ENCODE results near the gene SERPINB6. TPM values are rescaled to one million over a fixed set of nuclear protein-coding genes. Genes with fewer than 3 reads are reported as not detected.

SERPINB6 gene
- total RNA-seq, 1 donor = 96.3 TPM

- TF ChIP-seq, protein P1, sequence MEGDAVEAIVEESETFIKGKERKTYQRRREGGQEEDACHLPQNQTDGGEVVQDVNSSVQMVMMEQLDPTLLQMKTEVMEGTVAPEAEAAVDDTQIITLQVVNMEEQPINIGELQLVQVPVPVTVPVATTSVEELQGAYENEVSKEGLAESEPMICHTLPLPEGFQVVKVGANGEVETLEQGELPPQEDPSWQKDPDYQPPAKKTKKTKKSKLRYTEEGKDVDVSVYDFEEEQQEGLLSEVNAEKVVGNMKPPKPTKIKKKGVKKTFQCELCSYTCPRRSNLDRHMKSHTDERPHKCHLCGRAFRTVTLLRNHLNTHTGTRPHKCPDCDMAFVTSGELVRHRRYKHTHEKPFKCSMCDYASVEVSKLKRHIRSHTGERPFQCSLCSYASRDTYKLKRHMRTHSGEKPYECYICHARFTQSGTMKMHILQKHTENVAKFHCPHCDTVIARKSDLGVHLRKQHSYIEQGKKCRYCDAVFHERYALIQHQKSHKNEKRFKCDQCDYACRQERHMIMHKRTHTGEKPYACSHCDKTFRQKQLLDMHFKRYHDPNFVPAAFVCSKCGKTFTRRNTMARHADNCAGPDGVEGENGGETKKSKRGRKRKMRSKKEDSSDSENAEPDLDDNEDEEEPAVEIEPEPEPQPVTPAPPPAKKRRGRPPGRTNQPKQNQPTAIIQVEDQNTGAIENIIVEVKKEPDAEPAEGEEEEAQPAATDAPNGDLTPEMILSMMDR (IDR thresholded peaks at IDR 0.05; ENCODE audit: insufficient read depth, low read depth, low read length) = no peak
- no peak for DNase-seq (ENCODE audit: low read depth)
These were observed 1.2 kb downstream of the SERPINB6 start for GRCh38 chr6:2970034-2970685.

DNA sequence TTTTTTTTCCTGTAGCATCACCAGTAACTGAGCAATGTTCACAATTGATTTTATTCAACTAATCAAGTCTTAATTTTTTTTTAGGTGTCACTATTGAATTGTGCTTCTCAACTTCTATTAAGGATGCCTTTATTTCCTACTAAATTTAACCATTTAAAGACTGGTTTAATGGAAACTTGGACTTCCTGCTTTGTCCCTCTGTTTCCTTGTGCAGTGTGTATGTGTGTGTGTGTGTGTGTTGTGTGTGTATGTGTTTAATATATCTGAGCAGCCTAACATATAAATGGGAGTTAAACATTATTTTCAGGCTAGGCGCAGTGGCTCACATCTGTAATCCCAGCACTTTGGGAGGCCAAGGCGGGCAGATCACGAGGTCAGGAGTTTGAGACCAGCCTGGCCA, 1.8 kb downstream of the SERPINB6 start:
- TF ChIP-seq, protein P1 (IDR thresholded peaks at IDR 0.05; ENCODE audit: insufficient read depth, low read depth, low read length) = no peak
- no peak overlapping the region for H3K4me3 ChIP-seq (ENCODE audit: low read depth, low read length)
- no peak for DNase-seq (ENCODE audit: low read depth)

More at GRCh38 chr6:2970034-2970685, 1.2 kb downstream of the SERPINB6 start:
- H3K4me3 ChIP-seq (ENCODE audit: low read depth, low read length) = peak overlapping the region; percentile 63

DNA sequence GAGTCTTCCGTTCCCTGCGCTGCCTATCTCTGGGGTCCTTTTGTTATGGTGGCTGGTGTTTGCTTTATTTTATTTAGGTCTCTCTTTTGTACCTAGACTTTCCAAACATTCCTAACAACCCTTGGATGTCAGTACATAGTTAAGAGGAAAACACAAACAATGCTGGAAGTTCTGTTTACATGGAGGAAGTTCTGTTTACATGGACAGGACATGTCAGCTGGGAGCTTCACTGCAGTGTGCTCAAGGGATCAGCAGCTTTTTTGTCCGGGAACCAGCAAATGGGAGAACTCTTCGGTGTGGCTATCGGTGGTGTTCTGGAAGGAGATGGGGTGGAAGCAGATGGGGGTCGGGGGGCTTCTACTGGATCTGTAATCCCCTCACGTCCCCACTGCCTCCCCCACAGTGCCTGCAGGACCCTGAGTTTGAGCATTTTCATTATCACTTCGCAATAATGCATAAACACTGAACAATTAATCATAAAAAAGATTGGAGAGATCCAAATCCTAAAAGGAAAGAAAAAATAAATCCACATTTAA, 2.7 kb downstream of the SERPINB6 start:
- peak overlapping the region; percentile 14 for H3K4me3 ChIP-seq (ENCODE audit: low read depth, low read length)
- no peak for DNase-seq (ENCODE audit: low read depth)
- TF ChIP-seq, protein P1 (IDR thresholded peaks at IDR 0.05; ENCODE audit: insufficient read depth, low read depth, low read length) = no peak

DNA sequence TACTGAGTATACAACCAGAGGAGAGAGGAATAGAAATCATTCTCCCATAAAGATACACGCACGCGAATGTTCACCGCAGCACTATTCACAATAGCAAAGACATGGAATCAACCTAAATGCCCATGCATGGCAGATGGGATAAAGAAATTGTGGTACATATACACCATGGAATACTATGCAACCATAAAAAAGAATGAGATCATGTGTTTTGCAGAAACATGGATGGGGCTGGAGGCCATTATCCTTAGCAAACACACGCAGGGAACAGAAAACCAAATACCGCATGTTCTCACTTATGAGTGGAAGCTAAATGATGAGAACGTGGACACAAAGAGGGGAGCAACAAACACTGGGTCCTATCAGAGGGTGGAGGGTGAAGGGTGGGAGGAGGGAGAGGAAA, 3.4 kb downstream of the SERPINB6 start:
- TF ChIP-seq, protein P1 (IDR thresholded peaks at IDR 0.05; ENCODE audit: insufficient read depth, low read depth, low read length) = no peak
- no peak overlapping the region for H3K4me3 ChIP-seq (ENCODE audit: low read depth, low read length)
- DNase-seq (ENCODE audit: low read depth) = no peak

DNA sequence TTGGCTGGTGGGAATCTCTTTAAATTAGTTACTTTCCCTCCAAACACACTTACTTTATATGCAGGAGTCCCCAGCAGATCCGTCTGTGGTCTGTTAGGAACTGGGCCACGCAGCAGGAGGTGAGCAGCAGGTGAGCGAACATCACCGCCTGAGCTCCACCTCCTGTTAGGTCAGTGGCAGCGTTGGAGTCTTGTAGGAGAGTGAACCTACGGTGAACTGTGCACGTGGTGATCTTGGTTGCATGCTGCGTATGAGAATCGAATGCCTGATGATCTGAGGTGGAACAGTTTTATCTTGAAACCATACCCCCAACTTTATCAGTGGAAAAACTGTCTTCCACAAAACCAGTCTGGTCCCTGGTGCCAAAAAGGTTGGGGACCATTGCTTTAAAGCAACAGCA, 5.0 kb downstream of the SERPINB6 start:
- no peak overlapping the region for H3K4me3 ChIP-seq (ENCODE audit: low read depth, low read length)
- DNase-seq (ENCODE audit: low read depth) = no peak
- TF ChIP-seq, protein P1 (IDR thresholded peaks at IDR 0.05; ENCODE audit: insufficient read depth, low read depth, low read length) = no peak

DNA sequence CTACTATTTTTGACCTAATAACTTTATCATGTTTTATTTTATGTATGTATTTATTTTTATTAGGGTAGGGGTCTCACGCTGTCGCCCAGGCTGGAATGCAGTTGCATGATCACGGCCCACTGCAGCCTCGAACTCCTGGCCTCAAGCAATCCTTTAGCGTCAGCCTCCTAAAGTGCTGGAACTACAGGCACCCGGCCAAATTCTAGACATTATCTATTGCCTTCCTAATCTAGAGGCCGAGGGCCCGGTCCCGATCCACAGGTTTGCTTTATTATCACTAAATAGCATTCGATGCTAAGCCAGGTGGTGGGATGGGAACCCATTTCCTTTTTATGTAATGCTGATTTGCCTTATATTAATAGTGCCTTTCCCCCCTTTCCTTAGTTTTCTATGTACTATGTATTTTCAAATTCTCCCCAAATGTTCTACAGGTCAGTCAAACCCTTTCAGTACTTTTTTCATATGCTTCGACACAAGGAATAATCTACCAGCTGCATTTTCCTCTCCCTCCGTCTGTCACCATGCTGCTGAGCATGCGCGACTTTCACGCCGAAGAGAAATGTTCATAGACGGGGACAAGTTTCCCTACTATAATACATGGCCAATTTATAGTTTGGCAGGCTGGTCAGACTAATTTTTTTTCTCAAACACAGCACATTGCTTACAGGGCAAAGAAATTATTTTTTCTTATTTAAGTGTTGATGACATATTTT, 6.4 kb downstream of the SERPINB6 start:
- DNase-seq (ENCODE audit: low read depth) = no peak
- no peak overlapping the region for H3K4me3 ChIP-seq (ENCODE audit: low read depth, low read length)
- TF ChIP-seq, protein P1 (IDR thresholded peaks at IDR 0.05; ENCODE audit: insufficient read depth, low read depth, low read length) = no peak
